GM04504 (cell line): ENCODE data around the gene SLC35E2B.
"Not testable (repeated sequence)": the region's sequence is repeated elsewhere in the genome, so short reads cannot be mapped to it uniquely, and the experiment has no call there.

Experiments used
- DNase-seq: peaks from one replicate; pipeline ENCODE4 v3.0.0-alpha.2; 2012; ENCODE audit warnings: low read depth

The SLC35E2B gene

DNA sequence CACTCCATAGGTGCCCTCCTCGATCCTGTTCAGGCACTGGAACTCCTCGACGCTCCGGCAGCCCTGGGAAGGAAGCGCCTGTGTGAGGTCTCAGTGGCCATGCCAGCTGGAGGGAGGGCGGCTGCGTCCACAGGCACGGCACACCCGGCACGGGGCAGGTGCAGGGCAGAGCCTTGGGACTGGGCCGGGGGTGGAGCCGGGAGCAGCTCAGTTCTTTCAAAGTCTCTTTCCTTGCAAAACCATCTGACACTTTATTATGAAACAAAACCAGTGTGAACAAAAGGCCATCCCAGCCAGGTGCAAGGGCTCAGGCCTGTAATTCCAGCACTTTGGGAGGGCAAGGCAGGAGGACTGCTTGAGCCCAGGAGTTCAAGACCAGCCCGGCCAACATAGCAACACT, 54.1 kb downstream of the SLC35E2B start:
- not testable (repeated sequence) for DNase-seq

DNA sequence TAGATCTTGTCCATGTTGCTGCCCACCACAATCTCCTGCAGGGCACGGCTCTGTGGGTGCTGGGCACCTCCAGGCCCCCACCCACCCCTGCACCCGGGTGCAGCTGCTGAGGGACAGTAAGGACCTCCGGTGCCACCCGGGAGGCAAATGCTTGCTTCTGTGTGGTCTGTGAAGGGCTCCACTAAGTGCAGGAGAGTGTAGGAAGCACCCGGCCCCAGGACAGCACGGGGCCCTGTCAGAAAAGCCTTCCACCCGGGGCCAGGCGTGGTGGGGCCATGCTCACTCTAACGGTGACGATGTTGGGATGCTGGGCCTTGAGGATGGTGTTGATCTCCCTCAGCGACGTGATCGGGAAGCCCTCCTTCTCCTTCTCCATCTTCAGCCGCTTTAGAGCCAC, 55.1 kb downstream of the SLC35E2B start:
- not testable (repeated sequence) for DNase-seq

DNA sequence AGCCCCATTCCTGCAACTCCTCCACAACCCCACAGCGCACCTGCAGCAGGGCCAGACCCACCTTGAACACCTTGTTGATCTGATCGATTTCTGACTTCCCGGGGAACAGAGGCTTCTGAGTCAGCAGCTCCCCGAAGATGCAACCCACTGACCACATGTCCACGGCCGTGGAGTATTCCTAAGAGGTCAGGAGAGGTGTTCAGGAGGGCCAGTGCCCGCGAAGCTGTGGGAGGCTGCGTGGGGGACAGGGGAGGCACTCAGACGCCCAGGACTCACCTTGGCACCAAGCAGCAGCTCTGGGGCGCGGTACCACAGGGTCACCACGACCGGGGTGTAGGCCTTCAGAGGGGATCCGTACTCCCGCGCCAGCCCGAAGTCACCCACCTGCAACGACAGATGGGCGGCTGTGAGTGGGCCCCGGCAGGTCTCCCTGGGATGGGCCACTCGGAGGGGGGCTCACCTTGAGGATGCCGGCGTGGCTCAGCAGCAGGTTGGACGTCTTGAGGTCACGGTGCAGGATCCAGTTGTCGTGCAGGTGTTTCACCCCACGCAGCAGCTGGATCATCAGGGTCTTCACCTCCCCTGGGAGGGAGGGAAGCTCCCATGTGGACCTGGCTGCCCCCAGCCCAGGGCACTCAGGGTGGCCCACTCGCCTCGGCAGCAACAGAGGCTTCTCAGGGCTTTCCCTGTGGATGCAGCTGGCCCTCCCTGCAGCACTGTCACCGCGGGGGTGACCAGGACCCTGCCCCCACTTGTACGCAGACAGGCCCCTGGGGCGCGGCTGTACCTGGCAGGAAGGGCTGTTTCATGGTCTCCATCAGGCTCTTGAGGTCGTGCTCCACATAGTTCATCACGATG, 55.7 kb downstream of the SLC35E2B start:
- not testable (repeated sequence) for DNase-seq

DNA sequence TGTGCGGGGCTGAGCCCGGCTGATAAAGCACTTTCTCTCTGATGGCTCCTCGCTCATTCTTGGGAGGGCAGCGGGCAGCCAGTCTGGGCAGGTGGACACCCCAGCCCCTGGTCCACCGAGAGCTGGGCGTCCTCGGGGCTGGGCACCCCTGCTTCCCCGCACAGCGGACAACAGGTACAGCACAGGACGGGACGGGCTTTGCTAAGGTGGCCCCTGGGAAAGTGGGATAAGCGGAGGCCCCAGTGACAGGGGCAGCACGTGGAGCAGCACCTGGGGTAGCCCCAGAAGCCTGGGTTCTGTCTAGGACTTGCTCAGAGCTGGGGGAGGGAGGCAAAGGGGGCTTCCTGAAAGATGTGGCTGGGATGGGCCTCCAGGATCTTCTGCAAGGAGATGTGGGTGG, 58.0 kb downstream of the SLC35E2B start:
- DNase-seq: not testable (repeated sequence)

DNA sequence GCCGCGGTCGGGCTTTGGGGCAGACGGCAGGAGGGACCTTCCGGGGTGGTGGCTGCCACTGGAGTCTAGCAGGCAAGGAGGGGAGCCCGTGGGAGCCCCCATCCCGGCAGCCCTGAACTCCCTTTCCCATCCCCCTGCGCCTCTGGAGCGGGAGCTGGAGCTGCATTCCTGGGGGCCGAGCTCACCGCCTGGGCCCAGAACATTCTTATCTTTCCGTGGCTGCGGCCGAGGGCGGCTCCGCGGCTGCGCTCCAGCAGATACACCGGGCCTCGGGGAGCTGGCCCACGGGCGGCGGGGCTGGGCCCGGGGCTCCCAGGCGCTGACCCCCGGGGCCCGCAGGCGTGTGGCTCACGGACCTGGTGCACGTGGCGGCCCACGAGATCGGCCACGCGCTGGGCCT, 59.2 kb downstream of the SLC35E2B start:
- not testable (repeated sequence) for DNase-seq

DNA sequence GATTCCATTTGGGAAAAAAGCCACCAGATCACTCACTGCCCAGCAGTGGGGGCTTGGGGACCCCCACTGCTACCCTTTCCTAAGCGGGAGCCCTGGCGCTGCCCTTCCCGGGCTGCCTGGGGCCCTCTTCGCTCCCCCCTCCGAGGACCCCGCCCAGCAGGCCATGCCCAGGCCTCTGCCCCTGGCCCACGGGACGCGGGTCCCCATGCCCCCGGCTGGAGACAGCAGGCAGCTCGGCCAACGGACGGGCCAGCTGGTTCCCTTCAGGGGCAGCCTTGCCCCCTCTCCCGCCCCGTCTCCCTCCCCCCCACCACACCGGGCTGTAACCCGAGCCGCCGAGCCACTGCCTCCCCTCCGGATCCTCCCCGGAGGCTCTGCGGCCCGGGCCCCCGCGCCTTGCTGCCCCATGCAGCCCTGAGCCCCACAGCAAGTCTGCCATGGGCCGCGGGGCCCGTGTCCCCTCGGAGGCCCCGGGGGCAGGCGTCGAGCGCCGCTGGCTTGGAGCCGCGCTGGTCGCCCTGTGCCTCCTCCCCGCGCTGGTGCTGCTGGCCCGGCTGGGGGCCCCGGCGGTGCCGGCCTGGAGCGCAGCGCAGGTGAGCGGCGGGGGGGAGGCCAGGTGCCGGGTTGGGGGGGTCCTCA, 60.7 kb downstream of the SLC35E2B start, which contains the start of gene MMP23B:
Gene MMP23B (plus strand): TSS at position 392 of the 639 bp plus-strand sequence. CDS start 46 bp downstream, at position 438.
- DNase-seq: no peak

DNA sequence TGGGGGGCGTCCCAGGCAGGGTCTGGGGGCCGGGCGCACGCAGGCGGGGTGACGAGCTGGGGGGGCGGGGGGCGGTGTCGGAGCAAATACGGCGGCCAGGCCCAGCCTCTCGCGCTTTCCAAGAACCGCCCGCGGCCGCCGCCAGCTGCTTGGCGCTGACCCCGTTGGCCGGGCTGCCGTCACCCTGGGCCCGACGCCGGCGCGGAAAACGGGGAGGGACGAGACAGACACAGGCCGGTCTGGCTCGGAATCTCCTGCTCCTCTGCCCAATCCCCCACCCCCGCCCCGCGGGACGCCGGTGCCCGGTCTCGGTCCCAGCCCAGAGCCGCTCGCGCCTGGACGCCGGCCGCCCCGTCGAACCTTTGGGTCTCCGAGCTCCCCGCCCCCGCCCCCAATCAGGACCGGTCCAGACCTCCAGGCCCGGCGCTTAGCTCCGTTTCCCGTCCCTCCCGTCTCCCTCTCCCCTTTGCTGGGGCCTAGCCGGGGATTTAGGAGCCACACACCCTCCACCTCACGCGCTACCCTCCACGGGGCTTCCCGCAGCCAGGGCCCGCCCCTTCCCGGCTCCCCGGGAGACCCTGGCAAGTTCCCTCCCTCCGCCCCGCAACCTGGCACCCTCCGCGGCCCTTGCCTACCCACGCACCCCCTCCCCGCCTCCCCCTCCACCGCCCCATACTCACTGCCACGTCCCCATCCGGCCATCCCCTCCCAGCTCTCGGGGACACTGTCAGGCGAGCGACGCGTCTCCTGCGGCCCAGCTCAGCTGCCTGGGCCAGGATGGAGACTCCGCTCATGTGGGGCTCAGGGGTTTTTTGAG, 61.4 kb downstream of the SLC35E2B start:
- no peak for DNase-seq

DNA sequence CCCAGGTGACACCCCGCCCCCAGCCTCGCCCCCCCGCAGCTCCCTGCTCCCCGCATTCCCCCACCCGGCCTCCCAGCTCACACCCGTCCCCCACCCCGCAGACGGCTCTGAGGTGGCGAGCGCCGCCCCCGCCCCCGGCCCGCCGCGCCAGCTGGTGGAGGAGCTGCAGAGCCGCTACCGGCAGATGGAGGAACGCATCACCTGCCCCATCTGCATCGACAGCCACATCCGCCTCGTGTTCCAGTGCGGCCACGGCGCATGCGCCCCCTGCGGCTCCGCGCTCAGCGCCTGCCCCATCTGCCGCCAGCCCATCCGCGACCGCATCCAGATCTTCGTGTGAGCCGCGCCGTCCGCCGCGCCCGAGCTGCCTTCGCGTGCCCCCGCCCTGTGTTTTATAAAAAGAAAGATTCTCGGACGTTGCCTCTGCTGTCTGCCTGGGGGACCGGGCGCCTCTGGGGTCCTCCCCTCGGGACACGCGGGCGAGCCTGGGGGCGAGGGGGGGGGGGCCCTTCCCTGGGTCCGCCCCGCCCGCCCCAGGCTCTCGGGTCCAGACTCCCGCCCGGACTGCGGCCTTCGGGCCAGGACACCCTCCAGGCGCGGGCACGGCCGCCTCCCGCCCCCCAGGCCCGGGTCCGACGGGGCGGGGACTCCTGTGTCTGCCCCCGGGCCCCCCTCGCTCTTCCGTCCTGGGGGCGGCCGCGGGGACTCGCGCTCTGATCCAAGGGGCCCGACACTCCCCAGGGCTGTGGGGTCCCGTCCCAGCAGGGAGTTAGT, 62.2 kb downstream of the SLC35E2B start:
- DNase-seq: no peak

DNA sequence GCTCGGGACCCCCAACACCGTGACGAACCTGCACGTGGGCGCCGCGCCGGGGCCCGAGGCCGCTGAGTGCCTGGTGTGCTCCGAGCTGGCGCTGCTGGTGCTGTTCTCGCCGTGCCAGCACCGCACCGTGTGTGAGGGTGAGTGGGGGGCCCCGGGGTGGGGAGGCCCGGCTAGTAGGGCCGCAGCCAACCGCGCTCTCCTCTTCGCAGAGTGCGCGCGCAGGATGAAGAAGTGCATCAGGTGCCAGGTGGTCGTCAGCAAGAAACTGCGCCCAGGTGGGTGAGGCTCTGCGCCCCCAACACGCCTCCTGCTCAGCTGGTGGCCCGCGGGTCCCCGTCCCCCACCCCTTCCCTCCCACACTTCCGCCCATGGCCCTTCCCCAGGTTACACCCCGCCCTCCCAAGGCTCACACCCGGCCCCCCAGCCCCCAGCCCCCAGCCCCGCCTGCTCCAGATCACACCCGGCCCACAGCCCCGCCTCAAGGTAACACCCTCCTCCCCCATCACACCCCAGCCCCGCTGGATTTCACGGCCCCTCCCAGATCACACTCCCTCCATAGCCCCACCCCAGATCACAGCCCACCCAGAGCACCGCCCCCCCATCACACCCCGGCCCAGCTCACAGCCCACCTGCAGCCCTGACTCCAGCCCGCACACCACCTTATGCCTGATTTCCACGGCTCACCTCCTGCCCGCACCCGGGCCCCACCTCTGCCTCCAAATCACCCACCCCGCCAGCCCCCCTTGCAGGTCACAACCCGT, 63.0 kb downstream of the SLC35E2B start:
- DNase-seq: no peak

DNA sequence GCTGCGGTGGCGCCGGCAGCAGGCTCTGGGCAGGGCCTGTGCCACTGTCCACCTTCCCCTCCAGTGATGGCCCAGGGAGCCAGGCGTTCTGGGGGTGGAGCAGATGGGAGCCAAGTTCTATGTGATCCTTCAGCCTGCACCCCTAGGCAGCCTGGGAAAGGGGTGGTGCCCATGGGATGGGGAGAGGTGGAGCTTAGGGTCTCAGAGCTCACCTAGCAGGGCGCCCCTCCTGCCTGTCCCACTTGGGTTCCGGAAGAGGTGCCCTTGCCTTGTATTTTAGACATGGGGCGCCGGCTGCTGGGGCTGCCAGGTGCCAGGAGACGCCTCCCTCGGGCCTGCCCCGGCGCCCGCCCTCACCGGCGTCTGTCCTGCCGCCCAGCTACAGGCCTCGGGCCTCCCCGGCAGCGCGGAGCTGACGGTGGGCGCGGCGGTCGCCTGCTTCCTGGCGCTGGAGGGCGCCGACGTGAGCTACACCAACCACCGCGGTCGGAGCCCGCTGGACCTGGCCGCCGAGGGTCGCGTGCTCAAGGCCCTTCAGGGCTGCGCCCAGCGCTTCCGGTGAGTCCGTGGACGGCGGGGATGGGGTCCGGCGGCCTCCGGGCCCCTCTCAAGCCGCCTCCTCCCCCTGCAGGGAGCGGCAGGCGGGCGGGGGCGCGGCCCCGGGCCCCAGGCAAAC, 63.7 kb downstream of the SLC35E2B start:
- DNase-seq: no peak

DNA sequence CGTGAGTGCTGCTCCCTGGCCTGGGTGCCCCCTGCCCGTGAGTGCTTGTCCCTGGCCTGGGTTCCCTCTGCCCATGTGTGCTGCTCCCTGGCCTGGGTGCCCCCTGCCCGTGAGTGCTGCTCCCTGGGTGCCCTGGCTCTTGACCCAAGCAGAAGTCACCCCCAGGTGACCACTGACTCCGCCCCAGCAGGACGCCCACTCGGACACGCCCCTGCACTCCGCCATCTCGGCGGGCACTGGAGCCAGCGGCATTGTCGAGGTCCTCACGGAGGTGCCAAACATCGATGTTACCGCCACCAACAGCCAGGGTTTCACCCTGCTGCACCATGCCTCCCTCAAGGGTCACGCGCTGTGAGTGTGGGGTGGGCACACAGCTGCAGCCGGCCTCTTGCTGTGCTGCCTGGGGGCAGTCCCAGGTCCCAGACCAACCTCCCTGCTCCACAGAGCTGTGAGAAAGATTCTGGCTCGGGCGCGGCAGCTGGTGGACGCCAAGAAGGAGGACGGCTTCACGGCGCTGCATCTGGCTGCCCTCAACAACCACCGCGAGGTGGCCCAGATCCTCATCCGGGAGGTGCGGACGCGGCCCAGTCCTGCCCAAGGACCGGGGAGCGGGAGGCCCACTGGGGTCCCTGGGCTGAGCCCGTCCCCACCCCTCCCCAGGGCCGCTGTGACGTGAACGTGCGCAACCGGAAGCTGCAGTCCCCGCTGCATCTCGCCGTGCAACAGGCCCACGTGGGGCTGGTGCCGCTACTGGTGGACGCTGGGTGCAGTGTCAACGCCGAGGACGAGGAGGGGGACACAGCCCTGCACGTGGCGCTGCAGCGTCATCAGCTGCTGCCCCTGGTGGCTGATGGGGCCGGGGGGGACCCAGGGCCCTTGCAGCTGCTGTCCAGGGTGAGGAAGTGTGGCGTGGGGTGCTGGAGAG, 64.5 kb downstream of the SLC35E2B start:
- DNase-seq: no peak

DNA sequence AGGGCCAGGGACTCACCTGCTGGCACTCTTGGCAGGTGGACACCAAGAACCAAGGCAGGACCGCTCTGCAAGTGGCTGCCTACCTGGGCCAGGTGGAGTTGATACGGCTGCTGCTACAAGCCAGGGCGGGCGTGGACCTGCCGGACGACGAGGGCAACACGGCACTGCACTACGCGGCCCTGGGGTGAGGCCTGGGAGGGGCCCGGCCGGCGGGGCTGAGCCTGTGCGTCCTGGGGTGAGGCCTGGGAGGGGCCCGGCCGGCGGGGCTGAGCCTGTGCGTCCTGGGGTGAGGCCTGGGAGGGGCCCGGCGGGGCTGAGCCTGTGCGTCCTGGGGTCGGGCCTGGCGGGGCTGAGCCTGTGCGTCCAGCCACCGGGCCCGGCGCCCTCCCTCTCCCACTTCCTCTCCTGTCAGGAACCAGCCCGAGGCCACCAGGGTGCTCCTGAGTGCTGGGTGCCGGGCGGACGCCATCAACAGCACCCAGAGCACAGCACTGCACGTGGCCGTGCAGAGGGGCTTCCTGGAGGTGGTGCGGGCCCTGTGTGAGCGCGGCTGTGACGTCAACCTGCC, 65.2 kb downstream of the SLC35E2B start:
- DNase-seq: no peak

DNA sequence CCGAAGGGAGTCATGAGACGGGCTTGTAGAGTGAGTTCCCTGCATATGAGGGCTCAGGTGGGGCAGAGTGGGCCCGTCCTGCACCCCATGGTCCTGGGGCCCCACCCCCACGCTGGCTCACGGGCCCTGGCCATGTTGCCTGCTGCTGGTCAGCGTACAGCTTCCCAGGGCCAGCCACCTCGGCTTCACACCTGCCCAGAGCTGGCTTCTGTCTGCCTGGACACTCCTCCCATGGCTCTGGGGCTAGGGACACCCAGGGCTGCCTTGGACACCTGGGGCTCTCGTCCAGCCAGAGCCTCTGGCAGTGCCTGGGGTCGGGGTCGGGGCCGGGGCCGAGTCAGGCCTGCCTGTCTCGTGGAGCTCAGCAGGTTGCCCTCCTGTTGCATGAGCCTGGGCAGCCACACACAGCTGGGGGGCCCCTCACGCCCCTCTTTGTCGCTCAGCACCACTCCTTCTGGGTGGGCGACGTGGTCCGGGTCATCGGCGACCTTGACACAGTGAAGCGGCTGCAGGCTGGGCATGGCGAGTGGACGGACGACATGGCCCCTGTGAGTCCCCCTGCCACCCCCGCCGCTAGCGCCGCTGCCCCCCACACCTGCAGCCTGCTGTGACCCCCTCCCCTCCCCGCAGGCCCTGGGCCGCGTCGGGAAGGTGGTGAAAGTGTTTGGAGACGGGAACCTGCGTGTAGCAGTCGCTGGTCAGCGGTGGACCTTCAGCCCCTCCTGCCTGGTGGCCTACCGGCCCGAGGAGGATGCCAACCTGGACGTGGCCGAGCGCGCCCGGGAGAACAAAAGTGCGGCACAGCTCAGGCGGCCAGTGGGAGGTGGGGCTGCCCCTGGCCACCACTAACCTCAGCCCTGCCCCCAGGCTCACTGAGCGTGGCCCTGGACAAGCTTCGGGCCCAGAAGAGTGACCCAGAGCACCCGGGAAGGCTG, 66.1 kb downstream of the SLC35E2B start:
- no peak for DNase-seq

DNA sequence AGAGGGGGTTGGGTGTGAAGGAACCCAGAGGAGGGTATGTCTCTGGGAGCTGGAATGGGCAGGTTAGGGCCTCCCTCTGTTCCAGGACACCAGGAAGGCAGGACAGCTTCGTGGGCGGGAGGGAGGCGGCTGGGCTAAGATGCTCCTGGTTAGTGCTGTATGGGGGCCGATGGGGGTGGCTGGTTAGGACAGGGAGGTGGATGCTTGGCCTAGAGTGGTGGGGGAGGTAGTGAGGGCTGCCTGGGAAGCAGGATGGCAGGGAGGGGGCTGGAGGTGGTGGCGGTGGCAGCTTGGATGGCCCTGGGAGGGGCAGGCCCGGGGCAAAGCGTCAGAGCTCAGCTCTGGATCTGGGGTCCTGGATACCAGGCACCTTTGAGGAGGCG, 66.8 kb downstream of the SLC35E2B start:
- no peak for DNase-seq

DNA sequence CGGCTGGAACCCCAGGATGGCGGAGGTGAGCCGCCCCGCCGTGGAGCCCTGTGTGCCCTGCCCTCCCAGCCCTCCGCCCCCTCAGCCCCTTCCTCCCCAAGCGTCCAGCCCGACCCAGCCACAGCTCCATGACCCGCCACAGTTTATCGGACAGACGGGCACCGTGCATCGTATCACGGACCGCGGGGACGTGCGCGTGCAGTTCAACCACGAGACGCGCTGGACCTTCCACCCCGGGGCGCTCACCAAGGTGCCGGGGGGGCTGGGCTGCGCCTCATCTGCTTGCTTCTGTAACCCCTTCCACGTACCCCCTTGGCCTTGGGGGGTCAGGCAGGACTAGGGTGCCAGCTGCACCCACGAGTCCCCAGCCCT, 67.2 kb downstream of the SLC35E2B start:
- DNase-seq: no peak

DNA sequence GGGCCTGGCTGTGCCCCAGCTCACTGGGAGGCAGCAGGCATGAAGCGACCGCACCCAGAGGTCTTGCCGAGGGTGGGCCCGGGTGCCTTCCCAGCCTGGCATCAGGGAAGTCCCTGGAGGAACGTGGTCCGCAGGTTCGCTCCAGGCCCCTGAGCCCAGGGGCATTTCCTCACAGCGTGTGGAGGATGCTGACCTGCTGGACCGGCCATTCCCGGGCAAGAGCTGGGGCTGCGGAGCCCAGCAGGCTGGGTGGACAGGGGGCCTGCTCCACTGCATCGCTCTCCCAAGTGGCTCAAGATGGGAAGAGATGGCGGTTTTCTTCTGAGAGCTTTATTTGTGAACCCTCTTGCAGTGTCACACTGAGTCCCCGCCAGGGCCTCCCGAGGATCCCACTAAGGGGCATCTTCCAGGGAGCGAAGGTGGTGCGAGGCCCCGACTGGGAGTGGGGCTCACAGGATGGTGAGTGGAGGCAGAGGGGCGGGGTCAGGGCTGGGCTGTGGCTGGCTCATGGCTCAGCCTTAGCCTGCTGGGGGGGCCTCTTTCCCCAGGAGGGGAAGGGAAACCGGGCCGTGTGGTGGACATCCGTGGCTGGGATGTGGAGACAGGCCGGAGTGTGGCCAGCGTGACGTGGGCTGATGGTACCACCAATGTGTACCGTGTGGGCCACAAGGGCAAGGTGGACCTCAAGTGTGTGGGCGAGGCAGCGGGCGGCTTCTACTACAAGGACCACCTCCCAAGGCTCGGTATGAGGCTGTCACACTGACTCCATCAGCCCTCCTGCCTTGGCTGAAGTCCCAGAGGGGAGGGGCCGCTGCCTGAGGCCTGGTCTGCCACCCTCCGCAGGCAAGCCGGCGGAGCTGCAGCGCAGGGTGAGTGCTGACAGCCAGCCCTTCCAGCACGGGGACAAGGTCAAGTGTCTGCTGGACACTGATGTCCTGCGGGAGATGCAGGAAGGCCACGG, 67.9 kb downstream of the SLC35E2B start:
- DNase-seq: no peak
